CD4-positive, alpha-beta T cell treated with Interleukin-6 for 4 hours (primary cell): ENCODE results near the gene QPCT.
"Not testable (repeated sequence)": the region's sequence is repeated elsewhere in the genome, so short reads cannot be mapped to it uniquely, and the experiment has no call there.

Source experiments
- DNase-seq: peaks from one replicate; pipeline ENCODE4 v3.0.0-alpha.2; 2020; ENCODE audit warnings: mixed read lengths

The QPCT gene

DNA sequence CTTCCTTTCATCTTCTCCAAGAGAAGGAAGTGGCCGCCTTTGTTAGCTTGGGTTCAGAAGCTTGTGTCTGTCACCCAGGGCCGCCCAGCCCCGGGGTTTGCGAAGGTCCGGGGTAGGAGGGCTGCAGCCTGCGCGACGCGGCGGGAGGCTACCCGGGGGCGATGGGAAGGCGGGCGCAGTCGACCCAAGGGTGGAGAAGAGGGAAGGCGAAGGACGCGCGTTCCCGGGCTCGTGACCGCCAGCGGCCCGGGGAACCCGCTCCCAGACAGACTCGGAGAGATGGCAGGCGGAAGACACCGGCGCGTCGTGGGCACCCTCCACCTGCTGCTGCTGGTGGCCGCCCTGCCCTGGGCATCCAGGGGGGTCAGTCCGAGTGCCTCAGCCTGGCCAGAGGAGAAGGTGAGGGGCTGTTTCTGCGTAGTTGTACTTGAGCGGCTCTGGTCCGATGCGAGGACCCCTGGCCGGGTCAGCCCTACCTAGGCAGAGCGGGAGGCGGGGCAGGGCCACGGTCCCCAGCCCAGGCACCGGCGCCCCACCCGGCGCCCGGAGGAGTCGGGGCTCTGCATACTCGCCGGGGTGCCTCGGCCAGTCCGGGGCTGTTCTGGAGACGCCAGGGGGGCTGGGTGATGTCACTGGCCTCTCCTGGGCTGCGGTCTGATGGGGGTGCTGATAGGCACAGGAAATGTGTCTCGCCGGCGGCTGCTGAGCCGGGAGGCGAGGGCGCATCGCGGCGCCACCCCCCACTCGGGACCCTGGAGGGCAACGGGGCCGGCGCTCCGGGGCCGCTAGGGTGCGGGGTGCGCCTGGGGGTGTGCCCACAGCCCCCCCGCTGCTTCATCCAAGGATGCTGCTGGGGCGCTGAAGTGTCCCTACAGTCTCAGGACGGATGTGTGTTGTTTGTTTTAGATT is at the start of gene QPCT:
TSS of gene QPCT (plus strand) at position 178 of the 909 bp plus-strand sequence. CDS start at position 280, 102 bp downstream.
- peak; percentile 74 for DNase-seq

- DNase-seq = not testable (repeated sequence)
These were observed 49.6 kb upstream of the QPCT start for GRCh38 chr2:37294858-37295257.

GRCh38 chr2:37295469-37296073 is 48.9 kb upstream of the QPCT start:
- no peak for DNase-seq

GRCh38 chr2:37297632-37298031 is 46.8 kb upstream of the QPCT start:
- no peak for DNase-seq

DNA sequence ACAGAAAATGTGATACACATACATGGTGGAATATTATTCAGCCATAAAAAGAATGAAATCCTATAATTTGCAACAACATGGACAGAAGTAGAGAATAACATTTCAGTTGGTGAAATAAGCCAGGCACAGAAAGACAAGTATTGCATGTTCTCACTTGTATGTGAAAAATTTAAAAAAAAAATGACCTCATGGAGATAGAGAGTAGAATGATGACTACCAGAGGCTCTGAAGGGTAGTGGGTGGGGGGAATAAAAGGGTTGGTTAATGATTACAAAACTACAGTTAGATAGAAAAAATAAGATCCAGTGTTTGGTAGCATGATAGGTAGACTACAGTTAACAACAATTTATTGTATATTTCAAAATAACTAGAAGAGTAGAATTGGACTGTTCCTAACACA is 44.3 kb upstream of the QPCT start:
- DNase-seq = no peak

DNA sequence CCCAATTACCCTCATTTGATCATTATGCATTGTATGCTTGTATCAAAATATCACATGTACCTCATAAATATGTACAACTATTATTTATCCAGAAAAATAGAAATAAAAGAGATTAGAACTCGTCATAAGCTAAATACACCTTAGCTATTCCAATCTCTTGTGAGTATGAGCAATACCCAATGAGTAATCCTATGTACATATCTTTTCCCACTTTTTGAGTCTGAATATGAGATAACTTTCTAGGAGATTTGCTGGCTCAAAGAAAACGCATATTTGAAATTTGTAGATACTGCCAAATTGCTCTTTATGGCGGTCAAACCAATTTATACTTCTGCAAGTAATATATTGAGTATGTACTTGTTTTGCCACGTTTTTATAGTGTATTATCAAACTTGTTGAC is 43.9 kb upstream of the QPCT start:
- no peak for DNase-seq

GRCh38 chr2:37301408-37301807 is 43.0 kb upstream of the QPCT start:
- DNase-seq = peak; percentile 12

DNA sequence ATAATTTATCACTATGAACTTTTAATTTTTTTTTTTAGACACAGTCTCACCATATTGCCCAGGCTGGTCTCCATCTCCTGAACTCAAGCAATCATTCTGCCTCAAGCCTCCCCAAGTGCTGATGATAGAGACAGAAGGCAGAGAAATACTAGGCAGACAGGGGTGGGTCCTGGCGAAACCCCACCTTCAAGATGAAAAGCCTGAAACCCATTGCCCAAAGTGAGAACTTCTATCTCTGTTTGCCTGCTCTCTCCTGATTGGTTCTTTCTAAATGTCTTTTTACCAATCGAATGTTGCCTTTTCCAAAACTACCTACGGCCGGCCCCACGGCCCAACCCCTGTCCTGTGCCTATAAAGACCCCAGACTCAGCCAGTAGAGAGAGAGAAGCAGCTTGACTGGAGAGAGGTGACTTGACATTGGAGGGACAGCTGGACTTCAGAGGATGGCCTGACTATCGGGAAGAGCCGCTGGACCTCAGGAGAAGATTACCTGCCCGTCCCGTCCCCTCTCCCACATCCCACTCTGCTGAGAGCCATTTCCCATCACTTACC is 41.7 kb upstream of the QPCT start:
- no peak for DNase-seq

DNA sequence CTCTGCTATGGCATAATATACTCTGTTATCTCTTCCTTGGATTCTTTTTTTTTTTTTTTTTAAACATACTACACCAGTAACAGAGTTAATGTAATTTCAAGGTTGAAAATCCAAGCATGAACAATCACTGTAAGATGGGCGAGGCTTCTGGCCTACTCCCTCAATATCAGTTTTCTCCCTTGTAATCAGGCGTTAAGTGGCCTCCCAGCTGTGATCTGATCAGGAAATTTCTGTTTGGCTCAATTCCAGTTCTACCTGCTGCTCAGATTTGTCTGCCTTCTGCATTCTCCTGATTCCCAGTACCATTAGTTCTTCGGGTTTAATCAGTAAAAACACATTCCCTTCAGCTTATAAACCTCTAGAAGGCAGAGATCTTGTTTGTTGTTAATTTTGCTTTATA is 38.4 kb upstream of the QPCT start:
- DNase-seq = no peak

DNA sequence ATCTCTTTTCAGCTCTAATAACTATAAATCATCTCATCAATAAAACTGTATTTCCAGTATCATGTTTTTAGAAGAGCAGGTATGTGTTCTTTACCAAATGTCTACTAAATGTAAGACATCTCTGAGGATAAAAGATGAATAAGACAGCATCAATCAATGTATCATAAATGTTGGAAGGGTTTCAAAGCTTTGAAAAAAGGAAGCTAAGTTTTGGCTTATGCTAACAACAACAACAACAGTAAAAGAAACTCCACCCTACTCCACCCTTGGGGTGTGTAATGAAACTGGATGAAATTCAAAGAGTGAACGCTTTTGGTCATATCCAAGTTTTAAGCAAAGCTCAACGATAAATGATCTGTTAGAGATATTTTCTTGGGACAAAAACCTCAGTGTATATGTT is 36.9 kb upstream of the QPCT start:
- DNase-seq = no peak

- no peak for DNase-seq
These were observed 29.1 kb upstream of the QPCT start for GRCh38 chr2:37315364-37315763.

DNA sequence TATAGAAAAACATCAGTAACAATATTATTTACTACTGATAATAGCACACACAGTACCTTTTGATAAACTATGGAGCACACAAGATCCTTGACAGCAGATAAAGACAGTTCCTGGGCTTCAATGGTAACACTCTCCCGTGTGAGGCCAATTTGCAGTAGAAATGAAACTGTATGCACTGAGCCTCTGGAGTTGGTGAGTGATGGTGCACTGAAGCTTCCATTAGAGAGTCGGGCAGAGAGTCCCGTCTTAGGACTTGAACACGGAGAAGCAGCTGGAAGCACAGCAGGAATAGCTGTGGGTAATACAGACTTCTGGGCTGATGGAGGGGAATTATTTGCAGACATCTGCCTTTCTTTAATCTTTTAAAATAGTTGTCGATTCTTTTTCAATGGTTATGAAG is 28.2 kb upstream of the QPCT start:
- DNase-seq = no peak

DNA sequence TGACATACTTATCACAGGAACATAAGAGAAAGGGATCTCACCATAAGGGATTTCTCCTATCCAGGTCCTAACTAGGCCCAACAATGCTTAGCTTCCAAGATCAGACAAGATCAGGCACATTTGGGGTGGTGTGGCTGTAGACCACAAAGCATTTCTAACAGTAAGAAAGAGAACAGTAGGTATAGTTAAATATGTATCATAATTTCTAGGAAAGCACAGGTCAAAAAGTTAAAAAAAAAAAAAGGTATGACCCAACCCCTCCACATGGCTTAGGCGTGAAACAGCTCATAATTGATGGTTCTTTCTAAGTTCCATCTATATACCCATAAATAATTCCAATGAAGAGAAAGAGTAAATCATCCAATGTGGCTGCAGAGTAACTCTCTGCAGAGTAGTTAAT is 26.7 kb upstream of the QPCT start:
- no peak for DNase-seq

GRCh38 chr2:37318401-37318800 is 26.0 kb upstream of the QPCT start:
- DNase-seq = no peak

DNA sequence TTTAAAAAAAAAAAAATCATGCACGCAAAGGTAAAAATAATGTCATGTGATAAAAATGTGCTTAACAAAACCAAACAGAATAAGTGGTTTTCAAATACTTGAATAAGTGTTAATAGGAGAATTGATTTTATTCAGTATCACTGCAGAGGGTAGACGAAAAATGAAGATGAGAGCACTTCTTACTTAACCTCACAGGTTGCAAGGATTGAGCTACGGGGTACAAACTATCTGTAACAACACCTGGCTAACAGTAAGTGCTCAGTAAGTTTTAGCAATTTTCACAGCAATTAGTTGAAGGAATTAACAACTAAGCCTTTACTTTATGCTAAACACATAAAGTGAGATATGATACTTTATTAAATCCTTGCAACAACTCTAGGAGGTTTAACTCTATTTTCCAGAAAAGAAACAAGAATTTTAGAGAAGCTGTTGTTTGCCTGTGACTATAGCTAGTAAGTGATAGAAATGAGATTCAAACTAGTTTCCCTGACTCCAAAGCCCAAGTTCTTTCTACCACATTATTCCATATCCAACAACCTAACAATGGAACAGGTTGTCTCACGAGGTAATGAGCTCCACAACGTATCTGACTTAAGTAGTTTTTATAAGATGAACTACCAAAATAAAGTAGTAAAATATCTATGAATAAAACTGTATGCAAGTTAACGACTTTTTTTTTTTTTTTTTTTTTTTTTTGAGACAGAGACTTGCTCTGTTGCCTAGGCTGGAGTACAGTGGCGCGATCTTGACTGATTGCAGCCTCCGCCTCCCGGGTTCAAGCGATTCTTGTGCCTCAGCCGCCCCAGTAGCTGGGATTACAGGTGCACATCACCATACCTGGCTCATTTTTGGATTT is 24.4 kb upstream of the QPCT start:
- DNase-seq = no peak

DNA sequence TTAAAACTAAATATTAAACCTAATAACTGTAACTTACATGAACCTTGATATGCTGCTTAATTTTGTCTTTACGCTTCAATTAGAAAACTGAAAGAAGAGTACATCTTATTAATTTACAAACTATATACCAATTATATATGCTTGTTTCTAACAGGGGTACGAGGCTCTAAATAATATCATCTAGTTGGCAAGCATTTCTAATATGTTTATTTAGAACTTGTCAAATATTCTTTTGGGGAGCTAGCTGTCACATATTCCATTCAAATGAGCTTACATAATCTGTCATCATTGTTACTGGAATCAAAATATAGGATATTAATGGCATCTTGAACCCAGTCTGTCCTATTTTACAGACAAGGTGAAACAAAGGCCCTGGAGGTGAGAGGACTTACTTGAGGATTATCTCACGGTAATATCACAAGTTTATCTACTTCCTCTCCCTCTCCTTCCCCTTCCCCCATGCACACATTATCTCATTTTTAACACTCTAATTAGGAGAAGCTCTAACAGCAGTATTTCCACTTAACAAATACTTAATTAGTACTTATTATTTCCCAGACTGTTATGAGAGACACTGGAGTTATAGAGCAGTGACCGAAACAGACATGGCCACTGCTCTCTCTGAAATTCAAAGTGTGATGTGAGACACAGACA is 23.3 kb upstream of the QPCT start:
- no peak for DNase-seq

DNA sequence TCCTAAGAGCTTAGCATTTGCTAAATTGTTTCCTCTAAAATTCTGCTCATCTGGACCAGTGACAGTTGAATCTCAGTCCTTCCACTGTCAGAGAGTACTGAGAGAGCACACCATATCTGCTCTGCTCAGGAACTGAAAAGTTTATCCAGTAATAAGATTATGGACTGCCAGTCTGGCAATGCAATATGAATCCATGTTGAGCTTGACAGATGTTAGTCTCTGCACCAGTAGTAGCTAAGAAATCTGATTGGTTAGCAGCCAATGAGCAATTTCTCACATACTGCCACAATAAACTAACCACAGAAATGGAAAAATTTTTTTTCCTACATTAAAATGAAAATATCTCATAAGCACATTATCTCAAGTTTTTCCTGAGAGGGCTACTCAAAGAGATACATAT is 22.1 kb upstream of the QPCT start:
- no peak for DNase-seq

DNA sequence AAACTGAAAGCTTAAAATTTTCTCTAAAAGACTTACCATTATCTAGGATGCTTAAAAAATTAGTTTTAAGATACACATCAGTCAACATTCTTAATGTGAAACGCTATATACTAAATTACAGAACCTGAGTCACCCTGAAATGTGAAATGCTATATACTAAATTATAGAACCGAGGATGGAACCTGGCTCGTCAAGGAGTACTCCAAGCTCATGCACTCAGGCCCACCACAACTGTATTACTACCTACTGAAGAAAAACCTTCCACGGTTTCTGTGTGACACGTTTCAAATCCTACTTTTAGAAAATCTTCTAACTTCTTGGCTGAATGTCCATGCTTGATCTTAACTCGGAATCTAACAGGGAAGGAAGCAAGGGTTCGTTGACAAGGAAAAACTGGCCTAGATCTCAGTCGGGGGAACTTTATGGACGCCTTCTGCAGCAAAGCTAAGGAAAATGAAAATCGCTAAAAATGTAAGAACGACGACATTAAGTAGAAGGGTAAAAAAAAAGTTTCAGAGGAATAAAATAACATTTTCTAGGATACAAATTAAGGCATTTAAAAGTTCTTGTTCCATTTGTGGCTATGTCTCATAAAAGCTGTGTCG is 21.2 kb upstream of the QPCT start:
- no peak for DNase-seq

DNA sequence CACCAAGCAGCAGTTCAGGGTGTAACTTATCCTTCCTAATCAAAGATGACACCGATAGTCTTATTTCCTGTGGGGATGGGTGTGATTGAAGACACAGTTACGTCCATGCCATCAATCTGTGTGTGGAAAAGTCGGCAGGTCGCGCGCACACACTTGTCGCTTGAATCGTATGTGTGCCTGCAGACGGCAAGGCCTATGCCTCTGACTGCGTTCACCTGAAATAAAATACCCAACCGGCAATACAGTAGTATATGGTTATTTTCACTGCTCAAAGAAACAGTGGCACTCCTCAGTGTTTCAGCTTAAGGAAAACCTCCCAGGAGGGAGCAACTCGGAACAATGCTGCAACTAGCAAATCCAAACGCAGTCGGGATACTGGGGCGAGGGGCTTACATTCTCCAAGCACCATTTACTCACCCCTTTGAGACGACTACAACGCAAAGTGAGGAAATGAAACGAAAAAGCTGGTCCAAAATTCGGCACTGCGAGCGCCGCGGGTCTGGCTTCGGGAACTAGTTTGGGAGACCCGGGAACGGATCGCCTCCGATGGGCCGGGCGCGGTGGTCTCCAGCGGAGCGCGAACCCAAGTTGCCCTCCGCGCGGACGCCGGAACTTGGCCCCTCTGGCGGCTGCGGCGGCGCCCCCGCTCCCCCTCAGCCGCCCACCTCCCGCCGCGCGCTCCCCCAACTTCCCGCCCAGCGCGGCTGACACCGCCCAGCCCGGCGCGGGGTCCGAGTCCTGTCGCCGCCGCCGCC is 20.5 kb upstream of the QPCT start:
- DNase-seq = peak; percentile 55

DNA sequence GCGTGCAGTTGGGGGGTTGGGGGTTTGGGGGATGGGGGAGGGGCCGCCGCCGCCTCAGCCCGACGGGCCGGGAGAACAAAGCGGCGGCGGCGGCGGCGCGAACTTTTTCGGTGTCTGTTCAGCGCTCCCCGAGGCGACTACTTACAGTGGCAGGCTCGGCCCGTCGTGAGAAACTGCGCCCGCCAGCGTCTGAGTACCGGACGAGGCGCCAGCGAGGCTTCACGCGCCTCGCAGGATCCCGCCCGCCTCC is 20.0 kb upstream of the QPCT start:
- DNase-seq = no peak

DNA sequence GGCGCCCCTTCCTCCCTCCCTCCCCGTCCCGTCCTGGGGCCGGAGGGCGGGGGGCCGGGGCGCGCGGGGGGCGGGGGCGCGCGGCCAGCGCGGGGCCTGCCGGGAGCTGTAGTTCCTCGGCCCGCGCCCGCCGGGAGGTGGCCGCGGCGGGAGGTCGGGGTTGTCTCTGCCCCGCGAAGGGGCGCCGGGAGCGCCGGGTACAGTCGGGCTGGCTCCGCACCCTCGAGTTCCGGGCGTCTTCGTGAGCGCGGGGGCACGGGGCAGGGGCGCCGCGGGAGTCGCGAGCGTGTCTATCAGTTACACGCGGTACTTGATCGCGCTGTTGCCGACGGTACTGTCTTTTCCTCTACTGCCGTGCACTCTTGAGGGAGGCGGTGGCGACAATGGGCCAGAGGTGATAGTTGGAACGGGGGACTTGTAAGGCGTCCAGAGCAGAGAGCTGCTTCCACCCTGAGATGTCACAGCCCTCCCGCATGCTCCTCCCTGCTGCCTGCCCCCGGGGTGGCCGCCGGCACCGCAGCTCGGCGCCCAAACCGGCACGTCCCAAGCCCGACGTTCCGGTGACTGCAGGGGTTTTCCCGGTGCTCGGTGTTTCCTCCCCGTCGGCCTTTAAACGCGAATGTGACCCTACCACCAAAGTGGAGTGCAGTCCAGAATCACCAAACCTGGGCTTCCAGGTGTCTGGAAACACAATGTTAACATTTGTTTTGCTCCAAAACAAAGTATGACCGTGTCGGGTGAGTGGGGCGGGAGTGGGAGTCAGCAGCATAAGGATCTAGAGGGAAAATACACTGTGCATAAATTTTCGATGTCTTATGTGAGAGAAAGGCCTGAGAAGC is 19.4 kb upstream of the QPCT start, which contains the start of gene PRKD3:
TSS of gene PRKD3 (minus strand) at position 48 of the 839 bp plus-strand sequence. CDS start 8,309 bp downstream, outside the sequence.
- DNase-seq = peak; percentile 84
